ENCODE measurements around the gene PDE6G.

DNA sequence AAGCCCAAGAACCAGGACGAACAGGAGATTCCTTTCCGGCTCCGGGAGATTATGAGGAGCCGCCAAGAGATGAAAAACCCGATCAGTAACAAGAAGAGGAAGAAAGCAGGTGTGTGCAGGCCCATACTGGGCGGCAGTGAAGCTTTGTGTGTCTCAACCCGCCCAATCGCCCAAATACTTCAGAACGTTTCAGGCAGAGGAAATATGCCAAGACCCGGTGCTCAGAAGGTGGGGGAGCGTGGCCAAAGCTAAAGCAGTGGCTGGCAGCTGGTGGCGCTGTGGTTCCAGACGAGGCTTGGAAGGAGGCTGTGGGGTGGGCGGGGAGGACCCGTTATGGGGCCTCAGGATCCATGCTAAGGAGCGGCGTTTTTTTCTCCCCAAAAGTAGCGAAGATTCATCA, 11.4 kb upstream of the PDE6G start:
- TF ChIP-seq POLR2AphosphoS5 (IDR thresholded peaks at IDR 0.05): no peak
- no peak for TF ChIP-seq POLR2A (IDR thresholded peaks at IDR 0.05)
